Measurements from ENCODE around the gene ENC1. TPM values are rescaled to one million over a fixed set of nuclear protein-coding genes. Genes with fewer than 3 reads are reported as not detected.

Gene ENC1
- total and polyA plus RNA-seq, 2 of the 8 experiments (the other 6 are each of a cell fraction or from before 2014, with no cell fraction given) = 5.5 to 13.2 TPM

- TF ChIP-seq CHD7 (IDR thresholded peaks at IDR 0.05; ENCODE audit: insufficient replicate concordance, low read length) = no peak
- TF ChIP-seq PHF8 (conservative IDR thresholded peaks at IDR 0.05; ENCODE audit: low read depth, low read length) = no peak
- TF ChIP-seq, protein P1, sequence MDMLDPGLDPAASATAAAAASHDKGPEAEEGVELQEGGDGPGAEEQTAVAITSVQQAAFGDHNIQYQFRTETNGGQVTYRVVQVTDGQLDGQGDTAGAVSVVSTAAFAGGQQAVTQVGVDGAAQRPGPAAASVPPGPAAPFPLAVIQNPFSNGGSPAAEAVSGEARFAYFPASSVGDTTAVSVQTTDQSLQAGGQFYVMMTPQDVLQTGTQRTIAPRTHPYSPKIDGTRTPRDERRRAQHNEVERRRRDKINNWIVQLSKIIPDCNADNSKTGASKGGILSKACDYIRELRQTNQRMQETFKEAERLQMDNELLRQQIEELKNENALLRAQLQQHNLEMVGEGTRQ (IDR thresholded peaks at IDR 0.05; ENCODE audit: low read length) = no peak
- no peak for TF ChIP-seq SRF (IDR thresholded peaks at IDR 0.05; ENCODE audit: low read depth, low read length)
- TF ChIP-seq SAP30 (IDR thresholded peaks at IDR 0.05; ENCODE audit: insufficient read depth, insufficient replicate concordance, low read length) = no peak
- no peak for TF ChIP-seq CBX8 (IDR thresholded peaks at IDR 0.05; ENCODE audit: borderline replicate concordance, low read depth, low read length)
- TF ChIP-seq, protein P2, sequence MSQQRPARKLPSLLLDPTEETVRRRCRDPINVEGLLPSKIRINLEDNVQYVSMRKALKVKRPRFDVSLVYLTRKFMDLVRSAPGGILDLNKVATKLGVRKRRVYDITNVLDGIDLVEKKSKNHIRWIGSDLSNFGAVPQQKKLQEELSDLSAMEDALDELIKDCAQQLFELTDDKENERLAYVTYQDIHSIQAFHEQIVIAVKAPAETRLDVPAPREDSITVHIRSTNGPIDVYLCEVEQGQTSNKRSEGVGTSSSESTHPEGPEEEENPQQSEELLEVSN (IDR thresholded peaks at IDR 0.05) = no peak
- no peak for TF ChIP-seq SIRT6 (IDR thresholded peaks at IDR 0.05; ENCODE audit: low read length)
- TF ChIP-seq BRCA1 (IDR thresholded peaks at IDR 0.05; ENCODE audit: low read depth, low read length) = no peak
- no peak for TF ChIP-seq BACH1 (IDR thresholded peaks at IDR 0.05; ENCODE audit: low read length)
- no peak for TF ChIP-seq POLR2A (IDR thresholded peaks at IDR 0.05; ENCODE audit: control extremely low read depth in 1 of 2, low read depth in 2 of 2, low read length in 2 of 2)
Measured at GRCh38 chr5:74622122-74622521, 18.4 kb downstream of the ENC1 start (continued).
